Activated naive CD4-positive, alpha-beta T cell treated with anti-CD3 and anti-CD28 coated beads, Interleukin-2, amount 50 U/mL, for 24 hours (primary cell): Measurements from ENCODE around the gene SACS.

Source experiments
- H3K27ac Mint-ChIP-seq: one replicate; pipeline ENCODE4 v1.8.0; 2021; ENCODE audit warnings: mild to moderate bottlenecking, mixed read lengths
- H3K27me3 Mint-ChIP-seq: one replicate; pipeline ENCODE4 v1.8.0; 2021; ENCODE audit warnings: mixed read lengths
- H3K36me3 Mint-ChIP-seq: one replicate; pipeline ENCODE4 v1.8.0; 2021; ENCODE audit warnings: mixed read lengths
- H3K4me1 Mint-ChIP-seq: one replicate; pipeline ENCODE4 v1.8.0; 2021; ENCODE audit warnings: mixed read lengths
- H3K4me3 Mint-ChIP-seq: one replicate; pipeline ENCODE4 v1.8.0; 2021; ENCODE audit warnings: mild to moderate bottlenecking, mixed read lengths
- H3K9me3 Mint-ChIP-seq: one replicate; pipeline ENCODE4 v1.8.0; 2021; ENCODE audit warnings: mixed read lengths

SACS gene

DNA sequence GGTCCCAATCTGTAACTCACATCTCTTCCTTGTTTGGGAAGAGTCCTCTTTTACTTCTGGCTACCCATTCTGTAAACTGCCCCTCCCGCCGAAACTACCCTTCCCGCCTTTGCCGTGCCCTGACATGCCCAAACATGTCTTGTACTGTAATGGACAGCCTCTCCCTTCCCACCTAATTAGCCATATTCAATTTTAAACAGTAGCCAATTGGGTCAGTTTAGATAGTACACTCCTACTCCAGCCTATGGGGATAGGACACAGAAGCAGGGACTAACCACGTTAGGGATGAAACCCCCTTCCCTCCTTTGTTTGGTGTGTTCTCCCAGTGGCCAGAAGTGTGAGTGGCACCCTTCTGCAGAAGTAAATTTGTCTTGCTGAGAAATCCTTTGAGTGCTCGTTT, 34.2 kb downstream of the SACS start:
- Mint-ChIP-seq H3K36me3 (peaks cover 2% of the 10 kb centered on the region), H3K4me1 (no peaks in the 10 kb centered on the region), H3K27me3 (peaks cover 4% of the 10 kb centered on the region), H3K9me3 (no peaks in the 10 kb centered on the region), H3K27ac (no peak overlapping the region), H3K4me3 (no peak overlapping the region)

DNA sequence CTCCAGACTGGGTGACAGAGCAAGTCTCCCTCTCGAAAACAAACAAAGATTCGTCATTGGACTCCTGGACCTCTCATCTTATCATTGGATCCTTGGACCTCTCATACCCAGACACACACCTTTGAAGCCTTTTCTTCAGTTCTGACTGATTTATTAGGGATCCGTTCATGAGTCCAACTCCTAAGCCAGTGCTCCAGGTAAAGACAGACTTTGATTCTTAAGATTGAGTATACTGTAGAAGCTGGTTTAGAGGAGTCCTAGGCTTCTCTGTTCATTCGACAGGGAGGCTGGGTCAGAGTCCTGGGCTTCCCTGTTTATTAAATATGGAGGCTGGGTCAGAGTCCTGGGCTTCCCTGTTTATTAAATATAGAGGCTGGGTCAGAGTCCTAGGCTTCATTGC, 38.7 kb downstream of the SACS start:
- Mint-ChIP-seq H3K9me3 (no peaks in the 10 kb centered on the region), H3K4me3 (no peak overlapping the region), H3K4me1 (no peaks in the 10 kb centered on the region), H3K36me3 (peaks cover 2% of the 10 kb centered on the region), H3K27ac (no peak overlapping the region), H3K27me3 (no peaks in the 10 kb centered on the region)

DNA sequence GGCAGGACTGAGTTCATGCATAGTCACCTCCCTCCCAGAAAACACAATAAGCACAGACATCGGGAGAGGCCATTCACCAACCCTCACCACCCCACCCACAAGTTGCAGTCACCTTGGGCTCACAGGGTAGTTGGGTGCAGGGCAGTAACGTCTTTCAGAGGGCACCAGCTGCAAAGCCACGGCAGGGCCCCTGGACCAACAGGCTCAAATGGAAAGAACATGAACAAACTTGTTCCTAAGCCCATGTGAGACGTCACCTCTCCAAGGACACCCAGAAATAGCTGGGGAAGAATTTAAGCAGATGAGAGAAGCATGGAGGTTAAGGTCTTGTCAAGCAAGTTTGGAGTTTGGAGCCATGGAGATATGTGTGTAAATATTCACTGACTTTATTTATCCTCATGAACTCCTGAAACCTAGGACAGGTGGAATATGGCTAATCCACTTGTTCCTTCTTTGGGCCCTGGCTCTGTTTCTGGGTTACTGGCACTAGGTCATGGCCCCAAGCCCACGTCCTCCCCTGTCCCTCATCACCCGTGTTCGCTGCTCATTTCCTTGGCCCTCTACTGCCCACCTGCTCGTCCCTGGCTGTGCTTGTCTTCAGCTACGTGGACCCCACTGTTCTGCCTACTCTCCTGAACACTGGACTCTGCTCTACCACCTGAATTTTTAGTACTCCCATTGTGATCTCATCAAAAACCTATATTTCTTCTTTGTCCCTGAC, 40.4 kb downstream of the SACS start:
- no peak overlapping the region for H3K4me3 Mint-ChIP-seq
- no peaks in the 10 kb centered on the region for H3K4me1 Mint-ChIP-seq
- no peaks in the 10 kb centered on the region for H3K9me3 Mint-ChIP-seq
- no peaks in the 10 kb centered on the region for H3K36me3 Mint-ChIP-seq
- no peaks in the 10 kb centered on the region for H3K27me3 Mint-ChIP-seq
- H3K27ac Mint-ChIP-seq: no peak overlapping the region

DNA sequence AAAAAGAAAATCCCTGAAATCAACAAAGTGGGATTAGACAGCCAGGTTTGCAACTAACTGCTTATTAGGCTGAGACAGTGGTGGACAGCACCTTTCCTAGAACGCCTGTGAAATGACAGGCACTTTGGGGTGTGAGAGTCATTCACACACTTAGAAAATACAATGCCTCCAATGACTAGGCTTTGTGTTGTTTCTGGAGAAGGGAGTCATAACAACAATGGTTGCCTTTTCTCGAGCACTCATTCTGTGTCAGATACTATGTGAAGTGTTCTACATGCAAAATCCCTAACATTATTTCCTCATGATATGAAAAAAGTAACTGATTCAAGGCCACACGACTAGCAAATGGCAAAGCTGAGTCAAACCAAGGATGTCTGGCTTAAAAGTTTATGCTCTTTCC, 41.2 kb downstream of the SACS start:
- Mint-ChIP-seq H3K4me3 (no peak overlapping the region), H3K9me3 (no peaks in the 10 kb centered on the region), H3K27ac (no peak overlapping the region), H3K36me3 (no peaks in the 10 kb centered on the region), H3K27me3 (no peaks in the 10 kb centered on the region), H3K4me1 (no peaks in the 10 kb centered on the region)

DNA sequence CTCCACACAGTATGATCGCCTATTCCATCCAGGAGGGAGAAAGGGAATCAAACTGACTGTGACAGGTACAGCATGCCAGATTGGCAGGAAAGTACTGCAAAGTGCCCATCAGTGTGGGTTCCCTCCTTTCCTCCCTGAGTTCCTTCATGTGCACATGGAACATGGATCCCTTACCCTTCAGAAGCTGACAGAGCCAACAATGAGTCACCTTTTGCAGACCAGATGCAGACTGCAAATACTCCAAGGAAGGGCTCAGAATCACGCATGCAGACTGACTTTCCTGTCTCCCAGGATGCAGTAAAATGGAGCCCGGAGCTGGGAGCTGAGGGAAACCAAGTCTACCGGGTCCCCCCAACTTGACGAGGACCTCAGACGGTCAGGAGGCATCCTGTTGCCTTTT, 41.8 kb downstream of the SACS start:
- H3K9me3 Mint-ChIP-seq: no peaks in the 10 kb centered on the region
- H3K4me3 Mint-ChIP-seq: no peak overlapping the region
- H3K4me1 Mint-ChIP-seq: peaks cover 1% of the 10 kb centered on the region
- H3K27me3 Mint-ChIP-seq: no peaks in the 10 kb centered on the region
- no peaks in the 10 kb centered on the region for H3K36me3 Mint-ChIP-seq
- H3K27ac Mint-ChIP-seq: no peak overlapping the region

DNA sequence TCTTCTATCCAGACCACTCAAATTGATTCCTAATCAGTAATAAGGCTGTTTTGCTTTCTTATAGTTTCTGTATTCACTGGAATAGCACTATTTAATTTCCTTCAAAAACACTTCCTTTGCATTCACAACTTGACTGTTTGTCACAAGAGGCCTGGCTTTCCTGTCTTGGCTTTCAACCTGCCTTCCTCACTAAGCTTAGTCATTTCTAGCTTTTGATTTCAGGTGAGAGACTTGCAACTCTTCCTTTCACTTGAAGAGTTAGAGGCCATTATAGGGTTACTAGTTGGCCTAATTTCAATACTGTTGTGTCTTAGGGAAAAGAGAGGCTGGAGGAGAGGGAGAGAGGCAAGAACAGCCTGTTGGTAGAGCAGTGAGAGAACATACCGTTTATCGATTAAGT, 47.0 kb downstream of the SACS start:
- Mint-ChIP-seq H3K4me1 (peaks cover 25% of the 10 kb centered on the region), H3K4me3 (no peak overlapping the region), H3K27ac (peak overlapping the region; percentile 9), H3K9me3 (no peaks in the 10 kb centered on the region), H3K36me3 (no peaks in the 10 kb centered on the region), H3K27me3 (no peaks in the 10 kb centered on the region)

DNA sequence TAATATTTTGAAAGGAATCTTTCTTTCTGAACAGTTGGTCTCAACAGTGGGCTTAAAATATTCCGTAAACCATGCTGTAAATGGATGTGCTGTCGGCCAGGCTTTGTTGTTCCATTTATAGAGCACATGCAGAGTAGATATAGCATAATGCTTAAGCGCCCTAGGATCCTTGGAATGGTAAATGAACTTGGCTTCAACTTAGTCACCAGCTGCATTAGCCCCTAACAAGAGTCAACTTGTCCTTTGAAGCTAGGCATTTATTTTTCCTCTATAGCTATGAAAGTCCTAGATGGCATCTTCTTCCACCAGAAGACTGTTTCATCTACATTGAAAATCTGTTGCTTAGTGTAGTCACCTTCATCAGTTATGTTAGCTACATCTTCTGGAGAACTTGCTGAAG, 47.6 kb downstream of the SACS start:
- H3K4me1 Mint-ChIP-seq: peaks cover 25% of the 10 kb centered on the region
- no peaks in the 10 kb centered on the region for H3K36me3 Mint-ChIP-seq
- H3K4me3 Mint-ChIP-seq: no peak overlapping the region
- no peak overlapping the region for H3K27ac Mint-ChIP-seq
- H3K27me3 Mint-ChIP-seq: no peaks in the 10 kb centered on the region
- H3K9me3 Mint-ChIP-seq: no peaks in the 10 kb centered on the region

DNA sequence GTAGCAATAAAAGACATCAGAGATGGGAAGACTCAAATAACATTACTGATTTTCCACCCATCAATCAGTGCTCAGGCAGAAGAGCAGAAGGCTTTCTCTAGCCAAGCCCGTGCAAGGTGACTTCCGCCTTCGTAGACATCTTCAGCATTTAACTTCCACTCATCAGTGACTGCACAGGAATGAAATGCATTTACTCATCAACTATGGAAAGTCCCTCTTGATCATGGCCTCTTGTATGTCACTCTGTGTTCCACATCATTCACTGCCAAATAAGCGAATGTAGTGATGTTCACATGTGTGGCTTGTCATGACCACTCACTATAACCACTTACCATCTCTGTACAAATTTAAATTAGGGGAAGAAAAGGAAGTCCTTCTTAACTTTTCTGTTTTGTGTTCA, 49.4 kb downstream of the SACS start:
- Mint-ChIP-seq H3K4me3 (no peak overlapping the region), H3K9me3 (no peaks in the 10 kb centered on the region), H3K4me1 (peaks cover 37% of the 10 kb centered on the region), H3K36me3 (no peaks in the 10 kb centered on the region), H3K27me3 (no peaks in the 10 kb centered on the region), H3K27ac (peak overlapping the region; percentile 76)

DNA sequence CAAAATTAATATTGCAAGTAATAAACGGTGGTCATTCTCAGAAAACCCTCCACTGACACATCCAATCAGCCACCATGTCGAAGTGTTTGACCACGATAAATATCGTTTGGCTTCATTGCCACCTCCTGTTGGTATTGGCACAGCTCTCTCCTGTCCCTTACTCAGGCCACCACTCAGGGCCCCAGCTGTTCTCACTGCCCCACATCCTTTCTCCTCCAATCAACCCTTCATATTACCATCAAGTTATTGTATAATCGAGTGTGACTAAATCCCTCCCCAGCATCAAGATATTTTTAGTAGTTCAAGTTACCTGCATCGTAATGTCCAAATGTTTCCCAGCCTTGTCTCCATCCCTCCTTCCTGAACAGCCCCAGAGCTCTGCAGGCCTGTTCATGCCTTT, 50.4 kb downstream of the SACS start:
- Mint-ChIP-seq H3K4me3 (no peak overlapping the region), H3K4me1 (peaks cover 46% of the 10 kb centered on the region), H3K27me3 (no peaks in the 10 kb centered on the region), H3K36me3 (peaks cover 1% of the 10 kb centered on the region), H3K9me3 (no peaks in the 10 kb centered on the region), H3K27ac (peak overlapping the region; percentile 57)

DNA sequence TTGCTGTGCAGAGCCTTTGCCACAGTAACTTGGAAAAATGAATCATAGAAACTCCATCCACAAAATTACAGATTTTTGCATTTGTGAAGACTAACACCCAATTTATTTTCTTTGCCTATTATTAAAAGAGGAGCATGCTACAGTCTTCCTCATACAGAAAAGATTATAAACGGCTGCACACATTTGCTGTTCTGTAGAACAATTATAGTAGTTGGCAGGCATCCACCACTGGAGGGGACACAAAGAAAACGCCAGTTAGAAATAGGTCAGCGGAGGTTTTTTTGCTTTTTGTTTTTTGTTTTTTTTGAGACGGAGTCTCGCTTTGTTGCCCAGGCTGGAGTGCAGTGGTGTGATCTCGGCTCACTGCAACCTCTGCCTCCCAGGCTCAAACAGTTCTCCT, 51.6 kb downstream of the SACS start:
- Mint-ChIP-seq H3K4me3 (no peak overlapping the region), H3K27me3 (no peaks in the 10 kb centered on the region), H3K4me1 (peaks cover 59% of the 10 kb centered on the region), H3K36me3 (peaks cover 1% of the 10 kb centered on the region), H3K27ac (no peak overlapping the region), H3K9me3 (no peaks in the 10 kb centered on the region)

DNA sequence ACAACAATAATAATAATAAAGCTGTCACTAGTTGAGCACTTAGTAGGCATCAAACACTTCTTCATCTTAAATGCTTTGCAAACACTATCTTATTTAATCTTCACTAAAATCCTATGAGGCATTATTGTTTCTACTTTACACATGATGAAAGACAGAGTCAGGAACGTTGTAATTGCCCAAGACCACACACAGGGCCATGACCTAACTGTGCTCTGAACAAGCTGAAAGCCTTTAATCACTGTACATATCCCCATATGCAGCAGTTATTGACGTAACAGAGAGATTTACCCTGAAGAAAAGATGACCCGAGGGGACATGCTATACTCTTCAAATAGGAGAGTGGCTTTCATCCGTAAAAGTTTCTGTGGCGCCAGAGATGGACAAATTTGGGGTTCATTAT, 53.0 kb downstream of the SACS start:
- peaks cover 1% of the 10 kb centered on the region for H3K36me3 Mint-ChIP-seq
- H3K4me1 Mint-ChIP-seq: peaks cover 65% of the 10 kb centered on the region
- H3K27me3 Mint-ChIP-seq: no peaks in the 10 kb centered on the region
- H3K9me3 Mint-ChIP-seq: no peaks in the 10 kb centered on the region
- H3K27ac Mint-ChIP-seq: no peak overlapping the region
- H3K4me3 Mint-ChIP-seq: no peak overlapping the region

DNA sequence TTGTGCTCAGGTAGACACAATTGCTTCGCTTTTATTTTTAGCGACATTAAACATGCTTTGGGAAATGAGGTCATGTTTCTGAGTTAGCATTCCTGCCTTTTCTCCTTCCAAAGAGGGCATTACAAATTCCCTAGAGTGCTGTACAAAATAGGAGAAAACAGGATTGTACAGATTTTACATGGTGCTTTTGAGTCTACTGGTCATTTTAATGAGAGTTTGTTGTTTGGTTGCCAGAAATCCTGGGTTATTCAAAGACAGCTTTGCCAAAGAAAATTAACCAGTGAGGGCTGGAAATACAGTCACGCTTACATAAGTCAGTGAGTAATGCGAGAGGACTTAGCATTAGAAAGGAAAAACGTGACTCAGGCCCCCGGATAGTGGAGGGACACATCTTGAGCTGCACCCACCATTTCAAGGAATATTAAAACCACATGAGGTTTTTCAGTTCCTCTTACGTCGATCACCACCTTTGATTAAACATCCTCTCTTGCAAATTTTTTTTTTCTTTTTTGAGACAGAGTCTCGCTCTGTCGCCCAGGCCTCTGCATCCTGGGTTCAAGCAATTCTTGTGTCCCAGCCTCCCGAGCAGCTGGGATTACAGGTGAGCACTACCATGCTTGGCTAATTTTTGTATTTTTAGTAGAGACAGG, 55.4 kb downstream of the SACS start:
- H3K36me3 Mint-ChIP-seq: peaks cover 5% of the 10 kb centered on the region
- peak overlapping the region; percentile 54 for H3K4me3 Mint-ChIP-seq
- H3K9me3 Mint-ChIP-seq: no peaks in the 10 kb centered on the region
- peaks cover 57% of the 10 kb centered on the region for H3K4me1 Mint-ChIP-seq
- peak overlapping the region; percentile 81 for H3K27ac Mint-ChIP-seq
- H3K27me3 Mint-ChIP-seq: no peaks in the 10 kb centered on the region

DNA sequence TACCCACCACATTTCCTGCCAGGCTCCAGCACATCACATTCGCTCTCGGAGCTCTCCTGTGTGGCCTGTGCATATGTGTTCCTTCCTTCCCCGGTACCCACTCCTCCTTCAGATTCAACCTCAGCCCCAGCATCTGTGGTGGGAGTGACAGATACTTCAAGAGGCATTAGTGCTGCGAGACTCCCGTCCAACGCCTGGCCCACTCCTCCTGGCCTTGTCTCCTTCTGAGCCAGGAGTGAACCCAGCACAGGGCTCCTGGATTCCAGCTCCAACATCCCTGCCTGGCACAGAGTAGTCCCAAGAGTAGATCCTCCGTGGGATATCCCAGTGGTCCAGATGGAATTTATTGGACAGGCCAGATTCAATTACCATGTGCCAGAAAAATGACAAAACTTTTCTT, 55.9 kb downstream of the SACS start:
- Mint-ChIP-seq H3K9me3 (no peaks in the 10 kb centered on the region), H3K27me3 (no peaks in the 10 kb centered on the region), H3K36me3 (peaks cover 9% of the 10 kb centered on the region), H3K27ac (peak overlapping the region; percentile 81), H3K4me1 (peaks cover 63% of the 10 kb centered on the region), H3K4me3 (no peak overlapping the region)

DNA sequence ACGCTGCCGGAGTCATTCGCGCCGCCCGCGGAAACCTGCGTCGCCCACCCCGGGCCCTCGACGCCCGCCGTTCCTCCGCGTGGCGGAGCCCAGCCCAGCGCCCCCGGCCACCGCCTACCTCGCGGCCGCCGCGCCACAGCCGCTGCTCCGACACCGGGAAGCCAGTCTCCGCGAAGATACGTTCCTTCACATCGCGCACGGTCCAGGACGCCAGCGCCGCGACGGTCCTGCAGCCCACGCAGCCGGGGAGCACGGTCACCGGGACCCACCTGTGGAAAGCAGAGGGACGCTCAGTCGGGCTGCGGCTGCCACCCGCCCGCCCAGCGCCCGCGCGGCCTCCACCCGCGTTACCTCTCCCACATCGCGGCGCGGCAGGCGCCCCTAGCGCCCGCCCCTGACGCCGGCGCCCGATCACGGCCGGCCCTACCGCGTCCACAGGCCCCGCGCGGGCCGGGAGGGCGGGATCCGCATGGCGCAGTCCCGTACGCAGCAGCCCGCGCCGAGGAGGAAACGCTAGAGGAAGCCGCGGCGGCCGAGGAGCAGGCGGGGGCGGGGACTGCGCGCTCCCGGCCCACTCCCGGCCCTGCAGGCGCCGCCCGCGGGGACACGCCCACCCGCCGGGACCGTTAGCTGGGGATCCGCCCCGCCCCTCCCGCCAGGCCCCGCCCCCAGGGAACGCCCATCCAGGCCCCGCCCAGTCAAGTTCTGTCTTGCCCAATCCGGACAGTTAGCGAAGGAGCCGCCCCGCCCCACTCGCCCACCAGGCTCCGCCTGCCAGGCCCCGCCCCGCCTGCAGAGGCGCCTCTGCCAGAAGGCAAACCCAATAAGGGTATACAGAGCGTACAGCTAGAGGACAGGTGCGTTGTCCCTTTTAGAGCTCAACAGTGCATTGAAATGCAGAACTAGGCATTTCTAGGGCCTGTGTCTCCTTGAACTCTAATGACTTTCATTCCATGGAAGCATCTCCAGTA, 58.2 kb downstream of the SACS start:
- peaks cover 17% of the 10 kb centered on the region for H3K36me3 Mint-ChIP-seq
- peaks cover 74% of the 10 kb centered on the region for H3K4me1 Mint-ChIP-seq
- peak overlapping the region; percentile 82 for H3K4me3 Mint-ChIP-seq
- H3K9me3 Mint-ChIP-seq: no peaks in the 10 kb centered on the region
- H3K27ac Mint-ChIP-seq: peak overlapping the region; percentile 81
- H3K27me3 Mint-ChIP-seq: no peaks in the 10 kb centered on the region

DNA sequence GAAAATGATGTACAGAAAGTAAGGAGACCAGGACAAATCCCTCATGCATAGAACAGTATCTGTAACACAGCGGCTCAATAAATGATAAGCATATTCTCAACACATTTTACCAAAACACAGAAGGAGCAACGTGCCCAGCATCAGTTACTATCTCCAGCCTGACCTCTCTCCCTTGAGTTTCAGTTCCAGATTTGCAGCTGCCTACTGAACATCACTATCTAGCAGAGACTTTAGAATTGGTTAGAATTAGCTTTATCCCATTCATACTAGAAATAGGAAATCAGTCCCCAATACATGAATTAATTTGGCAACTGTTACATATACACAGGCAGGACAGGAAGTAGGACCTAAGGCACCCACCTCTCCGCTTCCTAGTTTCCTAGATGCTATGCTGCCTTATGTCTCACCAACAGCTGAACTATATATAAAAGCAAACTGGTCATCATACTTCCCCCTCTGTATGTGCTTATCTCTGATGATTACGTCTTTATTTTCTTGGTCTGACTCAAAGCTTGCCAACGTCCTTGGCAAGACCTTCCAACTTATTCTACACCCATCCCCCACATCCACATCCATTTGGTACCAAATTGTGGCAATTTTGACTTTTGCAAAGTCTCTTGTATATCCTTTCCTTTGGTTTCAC, 61.1 kb downstream of the SACS start:
- peaks cover 48% of the 10 kb centered on the region for H3K4me1 Mint-ChIP-seq
- no peaks in the 10 kb centered on the region for H3K9me3 Mint-ChIP-seq
- no peak overlapping the region for H3K27ac Mint-ChIP-seq
- H3K36me3 Mint-ChIP-seq: peaks cover 23% of the 10 kb centered on the region
- H3K4me3 Mint-ChIP-seq: peak overlapping the region; percentile 51
- no peaks in the 10 kb centered on the region for H3K27me3 Mint-ChIP-seq
